Ammon's horn (tissue), 1 donor: ENCODE measurements around the gene SEC14L5.
"Not testable (repeated sequence)": the region's sequence is repeated elsewhere in the genome, so short reads cannot be mapped to it uniquely, and the experiment has no call there.

ENCODE experiments used
- DNase-seq: peaks from one replicate; pipeline ENCODE4 v3.0.0-alpha.2; 2016; ENCODE audit warnings: low spot score

Gene SEC14L5

DNA sequence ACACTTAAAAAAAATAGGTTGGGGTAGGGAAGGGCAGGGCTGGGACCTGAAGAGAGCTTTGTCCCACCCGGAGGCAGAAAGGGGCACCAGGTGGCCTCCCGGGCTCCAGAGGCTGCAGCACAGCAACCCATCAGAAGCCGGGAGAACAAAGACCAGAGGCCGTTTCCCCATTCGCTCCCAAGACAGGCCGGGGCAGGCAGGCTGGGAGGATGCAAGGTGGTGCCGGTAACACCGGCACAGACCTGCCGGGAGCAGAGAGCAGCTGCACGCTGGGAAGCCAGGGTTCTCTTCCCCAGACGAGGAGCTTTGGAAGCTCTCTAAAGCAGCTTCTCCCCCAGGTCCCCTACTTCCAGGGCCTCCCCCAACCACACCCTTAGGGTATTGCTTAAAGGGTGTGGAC, 26.7 kb upstream of the SEC14L5 start:
- no peak for DNase-seq

DNA sequence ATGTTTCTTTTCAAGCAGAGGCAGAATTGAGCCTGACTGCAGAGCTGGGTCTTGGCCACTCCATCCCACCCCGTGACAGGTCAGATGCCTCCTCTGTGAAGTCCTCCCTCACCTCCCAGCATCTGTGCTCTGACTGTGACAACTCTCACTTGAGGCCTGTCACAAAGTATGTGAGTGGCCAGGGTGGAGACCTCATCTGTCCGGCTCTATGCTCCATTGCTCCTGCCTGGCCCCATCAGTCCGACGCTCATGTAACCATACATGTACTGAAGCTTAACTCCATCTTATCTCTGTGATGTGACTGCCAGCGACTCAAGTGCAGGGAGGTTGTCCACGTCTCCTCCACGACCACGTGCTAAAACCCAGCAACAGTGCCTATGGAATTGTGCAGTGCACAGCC, 24.7 kb upstream of the SEC14L5 start:
- no peak for DNase-seq

DNA sequence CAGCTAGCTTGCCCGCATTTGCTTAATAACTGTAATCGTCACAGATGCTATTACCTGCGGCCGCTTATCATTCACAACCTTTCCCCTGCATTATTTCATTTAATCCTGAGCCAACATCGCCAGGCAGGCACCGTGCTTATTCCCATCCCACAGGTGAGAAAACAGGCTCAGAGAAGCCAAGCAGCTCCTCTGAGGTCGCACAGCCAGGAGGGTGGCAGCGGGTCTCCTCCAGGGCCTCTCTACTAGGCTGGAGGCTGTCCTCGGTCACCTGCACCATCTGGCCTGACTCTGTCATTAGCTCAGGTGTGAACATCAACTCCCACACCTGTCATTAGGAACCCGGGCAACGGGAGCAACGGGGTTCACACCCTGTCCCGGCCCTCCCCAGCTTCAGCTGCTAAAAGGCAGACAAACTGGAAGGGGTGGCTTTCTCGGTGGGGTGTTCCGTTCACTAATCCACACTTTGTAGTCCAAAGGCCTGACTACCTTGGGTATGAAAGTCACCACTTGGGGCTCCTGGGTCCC, 24.2 kb upstream of the SEC14L5 start:
- no peak for DNase-seq

DNA sequence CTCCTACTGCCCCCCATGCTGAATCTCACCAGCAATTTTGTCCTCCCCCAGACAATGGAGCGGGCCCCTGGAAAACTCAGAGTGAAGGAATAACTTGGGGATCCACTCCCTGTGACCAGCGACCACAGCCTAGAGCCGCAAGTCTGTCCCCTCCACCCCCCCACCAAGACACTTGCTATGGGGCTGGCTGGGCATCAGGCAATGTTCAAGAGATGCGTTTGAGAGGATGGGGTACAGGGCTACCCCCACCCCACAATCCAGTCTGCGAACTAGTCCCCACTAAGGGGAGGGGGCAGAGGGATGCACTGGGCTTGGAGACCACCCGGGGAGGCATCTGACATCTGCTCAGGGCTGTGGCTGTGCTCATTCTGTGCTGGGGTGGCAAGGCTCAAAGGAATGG, 23.5 kb upstream of the SEC14L5 start:
- no peak for DNase-seq

DNA sequence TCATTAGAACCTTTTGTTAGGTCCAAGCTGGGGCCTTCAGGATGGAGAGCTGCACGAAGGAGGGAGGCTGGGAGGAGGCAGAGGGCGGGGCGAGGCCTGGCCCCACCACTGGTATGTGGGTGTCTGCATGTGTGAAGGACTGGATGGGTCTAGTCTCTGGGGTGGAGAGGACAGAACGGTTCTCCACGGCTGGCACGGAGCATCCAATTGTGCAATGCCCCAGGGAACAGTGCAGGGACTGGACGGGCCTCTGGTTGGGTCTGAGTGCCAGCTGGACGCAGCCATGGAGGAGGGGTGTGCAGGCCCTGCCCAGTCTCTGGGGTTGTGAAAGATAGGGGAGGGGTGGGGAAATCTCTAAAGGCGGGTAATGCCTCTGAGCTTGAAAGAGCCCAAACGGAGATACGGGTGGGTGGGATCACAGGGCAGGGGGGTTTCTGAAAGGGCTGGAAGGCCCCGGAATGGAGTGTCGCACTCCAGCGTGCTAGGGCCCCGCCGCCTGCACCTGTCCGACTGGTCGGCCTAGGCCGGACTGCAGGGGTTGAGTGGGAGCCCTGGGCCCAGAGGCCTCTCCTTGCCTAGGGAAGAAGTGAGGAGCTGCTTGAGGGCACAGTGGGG, 22.8 kb upstream of the SEC14L5 start:
- DNase-seq: no peak

DNA sequence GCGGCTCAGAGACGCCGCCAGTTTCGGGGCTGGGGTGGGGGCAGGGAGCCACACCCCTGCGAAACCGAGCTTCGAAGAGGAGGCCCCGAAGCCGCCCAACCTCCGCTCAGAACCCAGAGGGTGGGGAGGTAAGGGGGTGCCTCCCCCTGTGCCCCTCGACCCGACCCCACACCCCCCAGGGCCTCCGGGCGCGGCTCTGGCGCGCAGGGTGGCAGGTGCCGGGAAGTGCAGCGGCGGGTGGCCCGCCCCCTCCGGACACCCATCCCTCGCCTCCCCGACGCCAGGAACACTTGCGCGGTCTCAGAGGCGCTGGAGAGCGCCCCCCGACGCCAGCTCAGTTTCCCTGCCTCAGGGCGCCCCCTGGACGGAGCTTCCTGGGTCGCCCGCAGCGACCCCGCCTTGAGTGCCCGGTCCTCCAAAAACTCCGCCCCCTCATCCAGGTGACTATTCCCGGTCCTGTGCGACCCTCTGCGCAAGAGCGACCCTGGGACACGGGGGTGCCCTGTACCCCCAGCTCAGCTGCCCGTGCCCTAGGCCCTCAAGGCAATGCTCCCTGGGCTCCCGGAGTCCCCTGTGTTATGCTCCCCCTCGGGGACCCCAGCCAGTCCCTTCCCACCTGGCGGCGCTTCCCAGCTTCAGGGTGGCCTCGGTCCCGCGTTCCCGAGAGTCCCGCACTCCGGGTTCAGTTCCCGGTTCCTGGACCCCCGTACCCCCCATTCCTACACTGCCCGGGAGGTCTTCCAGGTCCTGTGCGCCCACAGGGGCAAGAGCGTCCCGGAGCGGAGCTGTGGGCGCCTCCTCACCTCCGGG, 21.7 kb upstream of the SEC14L5 start:
- DNase-seq: no peak

DNA sequence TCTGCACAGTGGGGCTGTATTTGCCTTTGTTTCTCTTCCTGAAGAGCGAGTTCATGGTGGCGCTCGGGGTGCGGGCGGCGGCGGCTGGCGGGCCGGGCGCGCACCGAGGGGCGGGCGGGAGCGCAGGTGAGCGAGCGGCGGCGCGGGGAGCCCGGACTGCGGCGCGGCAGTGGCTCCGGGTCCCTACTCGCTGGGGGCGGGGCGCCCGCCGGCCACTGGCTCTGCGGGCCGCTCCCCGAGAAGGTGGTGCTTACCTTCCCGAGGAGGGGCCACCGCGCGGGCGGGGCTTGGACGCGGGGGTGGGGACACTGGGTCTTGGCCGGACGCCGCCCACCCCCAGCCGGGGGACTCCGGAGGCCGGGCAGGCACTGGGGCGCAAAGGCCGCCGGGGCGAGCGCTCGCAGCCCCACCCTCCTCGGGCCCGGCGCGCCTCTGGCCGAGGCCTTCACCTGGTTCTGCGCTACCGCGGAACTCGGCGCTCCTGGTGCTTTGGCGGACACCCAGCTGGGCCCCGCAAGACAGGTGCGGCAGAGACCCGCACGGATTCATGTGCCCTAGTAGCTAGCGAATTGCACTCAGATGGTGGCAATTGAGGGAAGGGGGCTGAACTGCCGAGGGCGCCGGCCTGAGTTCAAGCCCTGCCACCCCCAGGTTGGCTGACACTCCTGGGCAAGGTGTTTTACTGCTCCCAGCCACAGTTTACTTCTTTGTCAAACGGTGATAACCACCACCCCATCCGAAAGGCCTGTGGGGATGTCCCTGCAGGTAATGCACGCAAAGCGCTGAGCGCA, 20.9 kb upstream of the SEC14L5 start, which contains the start of gene PPL:
Gene PPL (minus strand): TSS at position 158 of the 791 bp plus-strand sequence. CDS start 103 bp downstream, at position 55.
- DNase-seq: no peak

DNA sequence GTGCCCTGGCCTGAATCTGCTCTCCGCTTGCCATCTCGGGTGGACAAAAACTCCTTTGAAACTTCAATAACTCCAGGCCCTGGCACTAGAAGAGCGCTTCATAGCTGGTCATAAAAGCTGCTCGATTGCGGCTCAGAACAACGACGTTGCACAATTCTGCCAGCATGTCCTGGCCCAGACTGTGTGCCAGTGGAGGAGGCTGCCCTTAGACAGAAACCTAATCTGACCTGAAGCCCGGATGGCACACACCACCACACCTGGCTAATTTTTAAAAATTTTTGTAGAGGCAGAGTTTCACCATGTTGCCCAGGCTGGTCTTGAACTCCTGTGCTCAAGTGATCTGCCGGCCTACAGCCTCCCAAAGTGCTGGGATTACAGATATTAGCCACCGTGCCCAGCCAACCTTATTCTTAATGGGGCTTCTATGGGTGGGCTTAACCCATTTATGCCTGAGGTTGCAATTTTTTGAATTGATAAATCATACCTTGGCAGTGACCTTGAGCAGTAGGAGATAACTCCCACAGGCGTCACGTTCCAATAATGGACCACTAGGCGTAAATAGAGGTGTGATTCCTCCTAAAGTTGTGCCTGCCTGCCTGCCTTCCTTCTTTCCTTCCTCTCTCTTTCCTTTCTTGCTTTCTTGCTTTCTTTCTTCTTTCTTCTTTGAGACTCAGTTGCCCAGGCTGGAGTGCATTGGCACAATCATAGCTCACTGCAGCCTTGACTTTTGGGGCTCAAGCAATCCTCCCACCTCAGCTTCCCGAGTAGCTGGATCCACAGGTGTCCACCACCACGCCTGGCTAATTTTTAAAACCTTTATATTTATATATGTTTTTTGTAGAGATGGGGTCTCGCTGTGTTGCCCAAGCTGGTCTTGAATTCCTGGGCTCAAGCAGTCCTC, 20.1 kb upstream of the SEC14L5 start:
- no peak for DNase-seq

DNA sequence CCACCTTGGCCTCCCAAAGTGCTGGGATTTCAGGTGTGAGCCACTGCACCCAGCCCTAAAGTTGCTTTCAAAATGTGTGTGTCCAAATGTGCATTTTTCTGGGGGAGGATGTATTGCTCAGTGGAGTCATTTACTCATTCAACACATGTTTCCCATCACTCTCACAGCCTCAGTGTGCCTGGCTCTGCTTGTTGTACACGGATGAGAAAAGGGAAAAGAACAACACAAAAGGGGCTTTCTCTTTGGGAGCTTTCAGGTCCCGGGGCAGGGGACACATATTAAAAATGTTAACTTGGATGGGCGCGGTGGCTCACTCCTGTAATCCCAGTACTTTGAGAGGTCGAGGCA, 19.5 kb upstream of the SEC14L5 start:
- DNase-seq: peak; percentile 33

DNA sequence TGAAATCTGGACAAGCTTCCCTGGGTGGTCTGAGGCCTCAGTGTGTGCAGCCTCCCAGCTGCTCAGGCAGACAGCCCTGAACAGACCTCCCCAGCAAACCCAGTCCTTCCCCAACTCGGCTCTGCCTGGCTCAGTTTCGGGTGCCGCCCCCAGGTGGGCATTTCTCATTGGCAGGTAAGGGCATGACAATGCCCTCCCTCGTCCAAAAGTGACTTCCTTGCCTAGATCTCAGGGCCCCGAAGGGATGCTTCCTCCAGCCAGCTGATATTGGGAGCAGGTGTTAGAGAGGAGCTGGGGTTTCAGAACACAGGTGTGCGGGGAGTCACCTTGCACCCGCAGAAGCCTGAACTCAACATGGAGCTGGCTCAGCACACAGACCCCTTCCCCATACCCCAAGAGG, 17.4 kb upstream of the SEC14L5 start:
- no peak for DNase-seq

DNA sequence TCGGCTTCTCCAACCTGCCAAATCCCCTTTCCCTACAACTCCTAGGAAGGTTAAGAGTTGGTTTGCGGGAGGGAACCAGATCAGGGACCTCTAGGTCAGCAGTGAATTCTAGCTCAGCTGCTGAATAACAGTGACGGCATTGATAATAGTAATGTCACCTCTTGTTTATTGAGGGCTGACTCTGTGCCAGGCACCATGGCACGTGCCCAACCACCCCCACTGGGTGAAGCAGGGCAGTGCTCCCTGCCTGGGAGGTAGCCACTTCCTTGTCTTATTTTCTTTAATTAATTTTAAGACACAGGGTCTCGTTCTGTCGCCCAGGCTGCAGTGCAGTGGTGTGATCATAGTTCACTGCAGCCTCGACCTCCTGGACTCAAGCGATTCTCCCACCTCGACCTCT, 15.6 kb upstream of the SEC14L5 start:
- DNase-seq: no peak

DNA sequence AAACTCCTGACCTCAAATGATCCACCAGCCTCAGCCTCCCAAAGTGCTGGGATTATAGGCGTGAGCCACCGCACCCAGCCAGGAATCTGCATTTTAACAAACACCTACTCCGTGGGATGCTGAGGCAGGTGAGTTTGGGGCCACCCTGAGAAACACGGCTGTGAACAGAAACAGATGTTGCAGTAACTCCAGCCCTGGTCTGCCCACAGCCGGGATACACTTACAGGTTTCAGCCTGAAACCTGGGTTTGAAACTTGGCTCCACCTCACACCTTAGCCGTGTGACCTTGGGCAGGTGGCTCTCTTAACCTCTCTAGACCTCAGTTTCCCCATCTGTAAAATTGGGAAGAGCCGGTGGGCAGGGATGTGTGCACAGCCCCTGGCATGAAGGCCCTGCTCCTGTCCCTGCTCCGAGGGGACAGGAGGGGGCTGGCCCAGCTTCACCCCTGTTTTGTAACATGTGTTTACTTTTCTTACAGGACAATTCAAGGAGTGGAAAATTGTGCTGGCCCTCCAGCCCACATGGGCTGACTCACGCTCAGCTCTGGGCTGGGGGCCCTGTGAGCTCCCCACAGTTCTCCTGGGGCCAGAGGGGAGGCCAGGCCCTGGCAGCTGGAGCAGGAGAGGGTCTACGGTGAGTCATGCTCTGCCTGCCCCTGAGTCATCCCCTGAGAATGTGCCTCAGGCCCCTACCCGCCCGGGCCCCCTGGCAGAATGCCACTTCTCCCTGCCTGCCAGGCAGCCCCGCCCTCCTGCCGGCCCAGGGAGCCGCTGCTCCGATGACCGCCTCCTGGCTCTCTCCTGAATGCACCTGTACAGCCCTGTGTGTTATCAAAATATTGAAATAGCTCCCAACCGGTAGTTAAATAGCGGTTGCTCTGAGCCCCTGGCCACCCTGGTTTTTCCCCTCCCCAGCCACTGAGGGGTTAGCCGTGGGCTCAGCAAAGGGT, 13.5 kb upstream of the SEC14L5 start:
- DNase-seq: no peak

DNA sequence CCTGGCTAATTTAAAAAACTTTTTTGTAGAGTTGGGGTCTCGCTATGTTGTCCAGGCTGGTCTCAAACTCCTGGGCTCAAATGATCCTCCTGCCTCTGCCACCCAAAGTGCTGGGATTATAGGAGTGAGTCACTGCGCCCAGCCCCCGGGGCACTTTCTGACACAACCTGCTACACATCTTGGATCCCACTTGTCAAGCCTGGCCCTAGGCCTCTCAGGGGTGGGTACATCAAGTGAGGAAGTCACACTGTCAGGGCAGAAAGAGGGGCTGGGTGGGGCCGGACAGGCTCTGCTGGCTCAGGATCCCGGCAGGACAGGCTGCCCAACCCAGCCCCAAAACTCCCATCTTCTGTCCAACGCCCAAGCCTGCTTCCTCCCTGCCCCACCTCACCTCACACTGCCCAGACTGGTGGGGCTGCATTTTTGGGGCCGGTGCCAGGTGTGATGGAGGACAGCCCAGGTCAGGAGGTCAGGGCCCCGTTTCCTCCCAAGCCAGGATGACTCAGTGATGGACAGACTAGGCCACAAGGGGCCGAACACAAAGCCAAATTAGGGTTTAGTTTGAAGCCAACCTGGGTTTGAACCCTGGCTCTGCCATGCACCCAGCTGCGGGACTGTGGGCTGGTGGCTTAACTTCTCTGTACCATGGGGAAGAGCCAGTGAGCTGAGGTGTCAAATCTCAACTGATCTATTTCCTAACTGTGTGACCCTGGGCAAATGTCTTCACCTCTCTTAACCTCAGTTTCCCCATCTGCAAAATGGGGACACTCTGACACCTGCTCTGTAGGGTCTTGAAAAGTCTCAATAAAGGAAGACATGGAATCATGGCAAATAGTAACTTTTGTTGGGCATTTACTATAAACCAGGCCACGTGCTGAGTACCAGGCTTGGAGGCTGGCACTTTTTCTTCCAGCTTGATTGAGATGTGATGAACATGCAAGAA, 12.3 kb upstream of the SEC14L5 start:
- no peak for DNase-seq

DNA sequence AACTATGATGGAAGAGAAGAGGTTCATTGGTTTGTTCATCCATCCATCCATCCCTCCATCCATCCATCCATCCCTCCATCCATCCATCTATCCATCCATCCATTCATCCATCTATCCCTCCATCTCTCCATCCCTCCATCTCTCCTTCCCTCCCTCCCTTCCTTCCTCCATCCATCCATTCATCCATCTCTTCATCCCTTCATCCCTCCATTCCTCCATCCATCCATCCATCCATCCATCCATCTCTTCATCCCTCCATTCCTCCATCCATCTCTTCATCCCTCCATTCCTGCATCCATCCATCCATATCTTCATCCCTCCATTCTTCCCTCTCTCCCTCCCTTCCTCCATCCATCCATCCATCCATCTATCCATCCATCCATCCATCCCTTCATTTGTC, 11.2 kb upstream of the SEC14L5 start:
- DNase-seq: no peak

DNA sequence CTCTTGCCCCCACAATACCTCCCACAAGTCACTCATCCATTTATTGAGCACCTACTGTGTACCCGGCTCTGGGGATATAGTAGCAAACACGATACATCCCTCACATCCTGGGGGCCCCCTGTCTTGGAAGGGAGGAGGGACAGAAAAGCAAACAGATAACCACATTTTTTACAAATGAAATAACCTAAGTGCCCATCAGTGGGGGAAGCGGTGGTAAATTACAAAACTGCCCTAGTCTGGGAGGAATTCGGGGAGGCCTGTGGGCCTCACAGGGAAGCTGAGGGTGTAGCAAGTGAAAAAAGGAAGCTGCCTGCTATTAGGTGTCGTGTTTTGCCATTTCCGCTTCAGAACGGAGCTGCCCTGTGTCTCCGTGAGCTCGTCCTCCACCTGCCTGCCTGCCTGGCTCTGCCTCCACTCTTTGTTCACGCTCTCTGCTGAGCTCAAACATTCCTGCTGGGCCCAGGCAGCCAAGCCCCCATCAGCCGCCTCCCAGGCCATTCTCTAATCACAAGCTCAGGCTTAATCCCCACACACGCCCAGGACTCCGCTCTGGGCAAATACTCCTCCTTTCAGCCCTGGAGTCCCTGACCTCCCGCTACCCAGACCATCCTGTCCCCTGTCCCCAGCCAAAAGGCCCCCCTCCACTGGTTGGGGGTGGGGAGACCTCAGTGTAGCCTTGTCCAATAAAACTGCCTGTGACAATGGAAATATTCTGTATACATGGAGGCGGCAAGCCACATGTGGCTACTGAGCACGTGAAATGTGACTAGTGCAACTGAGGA, 10.2 kb upstream of the SEC14L5 start:
- DNase-seq: no peak

DNA sequence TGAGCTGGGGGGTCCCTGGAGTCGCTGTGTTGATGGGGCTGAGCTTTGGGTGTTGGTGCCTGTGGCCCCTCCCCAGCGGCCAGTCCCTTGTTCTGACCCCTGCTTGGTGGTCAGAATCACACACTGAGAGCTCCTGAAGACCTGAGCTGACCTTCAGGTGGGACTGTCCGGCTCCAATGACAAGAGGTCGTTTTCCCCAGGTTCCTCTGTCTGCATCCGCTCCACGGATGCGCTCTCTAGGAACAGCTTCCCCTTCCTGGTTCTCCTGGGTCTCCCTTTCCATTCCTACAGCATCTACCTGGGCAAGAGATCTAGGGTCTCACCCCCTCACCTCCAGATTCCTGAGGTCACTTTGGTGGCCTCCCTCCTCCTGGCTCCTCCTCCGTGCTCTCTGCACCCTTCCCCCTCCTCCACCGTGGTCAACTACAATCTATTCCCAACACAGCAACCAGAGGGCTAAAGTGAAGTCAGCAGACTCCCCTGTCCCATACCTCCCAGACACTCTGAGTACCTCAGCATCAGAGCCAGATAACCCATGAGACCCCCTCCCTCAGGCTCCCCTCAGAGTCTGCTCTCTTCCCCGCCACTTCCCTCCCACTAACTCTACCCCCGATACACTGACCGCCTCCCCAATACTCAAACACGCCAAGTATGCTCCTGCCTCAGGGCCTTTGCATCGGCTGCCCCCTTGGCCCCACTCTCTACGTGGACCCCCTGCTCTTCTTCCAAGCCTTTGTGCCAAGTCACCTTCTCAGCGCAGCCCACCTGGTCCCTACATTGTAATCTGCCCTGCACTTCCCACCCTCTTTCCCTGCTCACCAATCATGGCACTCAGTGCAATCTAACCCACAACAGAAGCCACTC, 9.0 kb upstream of the SEC14L5 start:
- DNase-seq: no peak

DNA sequence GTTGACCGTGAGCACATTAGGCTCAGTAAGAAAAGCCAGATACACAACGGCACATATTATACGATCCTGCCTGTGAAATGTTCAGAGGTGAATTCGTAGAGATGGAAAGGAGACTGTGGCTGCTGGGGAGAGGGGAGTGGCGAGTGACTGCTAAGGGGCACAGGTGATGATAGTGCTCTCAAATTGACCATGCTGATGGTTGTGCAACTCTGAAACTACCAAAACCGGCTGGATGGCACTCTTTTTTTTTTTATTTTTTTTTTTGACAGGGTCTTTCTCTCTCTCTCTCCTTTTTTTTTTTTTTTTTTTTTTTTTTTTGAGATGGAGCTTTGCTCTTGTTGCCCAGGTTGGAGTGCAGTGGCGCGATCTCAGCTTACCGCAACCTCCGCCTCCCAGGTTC, 8.1 kb upstream of the SEC14L5 start:
- no peak for DNase-seq

DNA sequence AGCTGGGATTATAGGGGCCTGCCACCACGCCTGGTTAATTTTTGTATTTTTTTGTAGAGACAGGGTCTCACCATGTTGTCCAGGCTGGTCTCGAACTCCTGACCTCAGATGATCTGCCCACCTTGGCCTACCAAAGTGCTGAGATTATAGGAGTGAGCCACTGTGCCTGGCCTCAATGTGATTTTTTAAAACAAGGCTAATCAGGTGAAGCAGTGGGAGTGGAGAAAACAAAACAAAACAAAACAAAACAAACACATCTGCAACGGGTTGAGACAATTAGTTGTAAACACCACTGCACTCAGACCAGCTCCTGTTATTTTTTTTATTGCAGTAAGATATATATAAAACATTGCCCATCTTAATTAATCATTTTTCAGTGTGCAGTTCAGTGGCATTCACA, 6.5 kb upstream of the SEC14L5 start:
- DNase-seq: not testable (repeated sequence)
